A549 (cell line): ENCODE results near the gene ANO9. TPM values are rescaled to one million over a fixed set of nuclear protein-coding genes. Genes with fewer than 3 reads are reported as not detected.
"Not testable (repeated sequence)": the region's sequence is repeated elsewhere in the genome, so short reads cannot be mapped to it uniquely, and the experiment has no call there.

ENCODE experiments used
- ATAC-seq, 2 experiments: fragments of 200-7000 bp in 1 of 2; fragments of >200 bp in 1 of 2; cut with Nextera tagmentation in 1 of 2; cut with Tn5 transposase in 1 of 2; 3 replicates each; pipeline versions ENCODE4 v1.8.0 to v1.9.1; 2018 to 2020; ENCODE audit warnings: mild to moderate bottlenecking in 1 of 2, moderate library complexity in 1 of 2
- CTCF ChIA-PET: fragments of 300-600 bp; sonication (Branson Sonifier 250); formaldehyde crosslinking; extraction: SDS; loops from one replicate; lab custom pipeline; 2021; ENCODE audit warnings: antibody characterized with exemption, inconsistent platforms; lab: Yijun Ruan, JAX
- POLR2A ChIA-PET: fragments of 350-600 bp; formaldehyde crosslinking; extraction: SDS; loops from one replicate; lab custom pipeline; 2021; ENCODE audit warnings: antibody characterized with exemption, inconsistent platforms; lab: Yijun Ruan, JAX
- DNase-seq, 2 experiments: peaks; one replicate each; pipeline versions ENCODE4 v3.0.0 to v3.0.0-alpha.2; 2011 to 2016; ENCODE audit warnings: low read depth in 1 of 2, low spot score in 1 of 2
- FAIRE-seq: peaks from 2 replicates; lab custom pipeline; 2011; peaks lifted over from hg19 to GRCh38; lab: Jason Lieb, UNC
- H3K27ac ChIP-seq, 2 experiments: fragments of >200 bp; sonication (Bioruptor Twin); formaldehyde crosslinking; 3 replicates each; pipeline ENCODE4 v1.5.1; 2016 to 2017
- H3K4me1 ChIP-seq: fragments of >200 bp; sonication (Bioruptor Twin); formaldehyde crosslinking; 3 replicates; pipeline ENCODE4 v1.6.1; 2016
- H3K4me2 ChIP-seq: fragments of >200 bp; sonication (Bioruptor Twin); formaldehyde crosslinking; 3 replicates; pipeline ENCODE4 v1.6.1; 2016
- H3K4me3 ChIP-seq: fragments of >200 bp; sonication (Bioruptor Twin); formaldehyde crosslinking; 3 replicates; pipeline ENCODE4 v1.5.1; 2016
- H3K9me3 ChIP-seq: fragments of >200 bp; sonication (Bioruptor Twin); formaldehyde crosslinking; 3 replicates; pipeline ENCODE4 v1.6.1; 2016
- EHF ChIP-seq: fragments of 250-450 bp; sonication (Bioruptor Pico); IDR thresholded peaks from 2 replicates; pipeline ENCODE4 v1.5.0; 2020; ENCODE audit warnings: mild to moderate bottlenecking
- FOSL2 ChIP-seq, 2 experiments: fragments of 450-650 bp in 1 of 2; fragments of >200 bp in 1 of 2; sonication (Bioruptor Twin) in 1 of 2; formaldehyde crosslinking; IDR thresholded peaks; 2 replicates each; pipeline versions ENCODE4 v1.5.0 to v1.6.1; 2016 to 2020; ENCODE audit warnings: mild to moderate bottlenecking in 1 of 2, moderate library complexity in 1 of 2
- FOXS1 ChIP-seq: fragments of 250-450 bp; sonication (Bioruptor Pico); IDR thresholded peaks from 2 replicates; pipeline ENCODE4 v1.5.0; 2020; ENCODE audit warnings: mild to moderate bottlenecking, moderate library complexity
- GATA3 ChIP-seq: IDR thresholded peaks from 2 replicates; pipeline ENCODE4 v1.6.1; 2012; ENCODE audit warnings: borderline replicate concordance
- HDAC2 ChIP-seq: fragments of 200-600 bp; sonication (generic); IDR thresholded peaks from 2 replicates; pipeline ENCODE4 v1.6.1; 2016
- MAFK ChIP-seq: fragments of 450-650 bp; IDR thresholded peaks from 2 replicates; pipeline ENCODE4 v1.6.1; 2014; ENCODE audit not compliant: partially characterized antibody
- MYC ChIP-seq: IDR thresholded peaks from 2 replicates; pipeline ENCODE4 v1.6.1; 2012; ENCODE audit warnings: mild to moderate bottlenecking, inconsistent platforms, low read length, improper control_type of control experiment, borderline replicate concordance
- NFE2L2 ChIP-seq: fragments of 150-350 bp; conservative IDR thresholded peaks from 2 replicates; pipeline ENCODE4 v1.6.1; 2014; ENCODE audit warnings: low read length
- NR3C1 ChIP-seq: fragments of >200 bp; sonication (Bioruptor Twin); formaldehyde crosslinking; IDR thresholded peaks from 3 replicates; pipeline ENCODE4 v1.6.1; 2017
- POLR2AphosphoS2 ChIP-seq: conservative IDR thresholded peaks from 2 replicates; pipeline ENCODE4 v1.6.1; 2012; ENCODE audit warnings: low read length, improper control_type of control experiment, inconsistent platforms
- RARB ChIP-seq: fragments of 250-450 bp; sonication (Bioruptor Pico); IDR thresholded peaks from 2 replicates; pipeline ENCODE4 v1.8.0; 2021; ENCODE audit warnings: mild to moderate bottlenecking, moderate library complexity
- RNF2 ChIP-seq: fragments of 200-600 bp; sonication (generic); IDR thresholded peaks from 2 replicates; pipeline ENCODE4 v1.6.1; 2016; ENCODE audit warnings: low read depth, mild to moderate bottlenecking, antibody characterized with exemption, moderate library complexity, borderline replicate concordance
- SREBF2 ChIP-seq: fragments of 450-650 bp; IDR thresholded peaks from 2 replicates; pipeline ENCODE4 v1.6.1; 2014; ENCODE audit warnings: mild to moderate bottlenecking, moderate library complexity
- ZFP36 ChIP-seq: fragments of 450-650 bp; IDR thresholded peaks from 2 replicates; pipeline ENCODE4 v1.6.1; 2014; ENCODE audit warnings: borderline replicate concordance; ENCODE audit not compliant: partially characterized antibody
- whole genome bisulfite sequencing: methylation state at CpG from one replicate; pipeline ENCODE4 v1.1.6; 2017; ENCODE audit errors: missing lambda C conversion rate; 5-methylcytosine and 5-hydroxymethylcytosine counted together
- polyA plus RNA-seq, 4 experiments: library from polyadenylated mRNA; depleted of rRNA in 3 of 4; stranded (reverse); fragments of >200 nt; fragmentation: RNase III in 1 of 4; extraction: RNeasy Plus Mini Kit Qiagen cat#74134 plus additional on column Dnase treatment in 1 of 4; gene quantifications; 2 replicates in 3 of 4; 3 replicates in 1 of 4; pipeline ENCODE4 v1.2.3, GENCODE V29; 2011 to 2017
- TF ChIP-seq, protein P1 (sequence below): fragments of 200-600 bp; sonication (generic); IDR thresholded peaks from 2 replicates; pipeline ENCODE4 v1.6.1; 2016; ENCODE audit warnings: antibody characterized with exemption, mild to moderate bottlenecking, moderate library complexity
- TF ChIP-seq, protein P2 (sequence below): IDR thresholded peaks from 2 replicates; pipeline ENCODE4 v1.6.1; 2012
- TF ChIP-seq, protein P3 (sequence below): fragments of >200 bp; sonication (Bioruptor Twin); formaldehyde crosslinking; IDR thresholded peaks from 2 replicates; pipeline ENCODE4 v1.6.1; 2016
- TF ChIP-seq, protein P4 (sequence below): fragments of 150-350 bp; IDR thresholded peaks from 2 replicates; pipeline ENCODE4 v1.6.1; 2014; ENCODE audit warnings: low read depth, mild to moderate bottlenecking, low read length

The ANO9 gene
- polyA plus RNA-seq, 2 of the 4 experiments (the other 2 are of a cell fraction), result 0.50 to 0.66 TPM

DNA sequence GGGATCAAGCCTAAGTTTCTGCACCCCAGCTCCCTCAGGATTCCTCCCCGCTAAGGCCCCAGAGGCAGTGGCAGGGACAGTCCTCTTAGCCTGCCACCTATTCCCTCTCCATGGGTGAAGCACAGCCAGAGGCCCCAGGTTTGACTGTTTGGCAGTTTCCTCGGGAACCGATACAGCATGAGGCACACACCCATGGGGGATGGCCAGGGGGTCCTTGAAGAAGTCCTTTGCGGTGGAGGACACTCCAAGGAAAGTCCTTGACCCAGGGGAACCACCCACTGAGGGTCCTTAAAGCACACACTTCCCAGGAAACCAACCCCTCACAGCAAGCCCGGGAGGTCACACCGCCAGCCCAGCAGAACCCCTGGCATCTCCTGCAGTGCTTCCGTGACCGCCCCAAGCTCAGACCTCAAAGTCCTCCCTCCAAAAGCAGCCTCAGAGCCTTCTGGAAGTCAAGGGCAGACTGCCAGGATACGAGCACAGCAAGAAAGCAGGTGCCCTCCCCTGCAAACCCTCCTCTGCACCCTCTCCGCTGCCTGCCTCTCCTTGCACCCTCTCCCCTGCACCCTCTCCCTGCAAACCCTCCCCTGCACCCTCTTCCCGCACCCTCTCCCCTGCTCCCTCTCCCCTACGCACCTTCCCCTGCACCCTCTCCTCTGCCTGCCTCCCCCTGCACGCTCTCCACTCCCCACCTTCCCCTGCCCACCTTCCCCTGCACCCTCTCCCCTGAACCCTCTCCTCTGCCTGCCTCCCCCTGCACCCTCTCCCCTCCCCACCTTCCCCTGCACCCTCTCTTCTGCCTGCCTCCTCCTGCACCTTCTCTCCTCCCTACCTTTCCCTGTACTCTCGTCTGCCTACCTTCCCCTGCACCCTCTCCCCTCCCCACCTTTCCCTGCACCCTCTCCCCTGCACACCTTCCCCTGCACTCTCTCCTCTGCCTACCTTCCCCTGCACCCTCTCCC lies 28.4 kb downstream of the ANO9 start:
- CTCF ChIA-PET, result interaction anchor here (2.1 kb wide), 1 partner anchor 35 kb away, joined by 8 read pairs; no protein-coding TSS in a partner anchor
- FAIRE-seq, result no peak
- peak; percentile 53 to 66 for ATAC-seq

DNA sequence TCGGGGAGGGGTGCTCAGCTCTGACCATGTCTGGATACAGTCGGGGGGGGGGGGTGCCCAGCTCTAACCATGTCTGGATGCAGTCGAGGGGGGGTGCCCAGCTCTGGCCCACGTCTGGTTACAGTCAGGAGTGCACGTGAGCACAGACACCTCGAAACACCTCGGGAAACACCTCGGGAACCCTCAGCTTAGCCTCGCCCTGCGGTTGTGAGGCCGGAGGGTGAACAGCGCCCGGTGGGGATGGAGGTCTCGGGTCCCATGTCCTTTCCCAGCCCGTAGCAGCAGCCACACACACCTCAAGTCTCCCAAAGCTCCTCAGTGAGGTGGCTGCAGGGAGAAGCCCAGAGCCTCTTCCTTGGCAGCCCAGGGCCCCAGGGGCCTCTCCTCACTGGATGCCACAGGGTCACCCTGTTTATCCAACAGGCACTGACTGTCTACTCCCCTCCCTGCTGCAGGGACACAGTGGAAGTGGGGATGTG lies 29.1 kb downstream of the ANO9 start:
- ChIA-PET POLR2A (interaction anchor here (0.9 kb wide), 1 partner anchor 57 kb away, joined by 3 read pairs; no protein-coding TSS in a partner anchor), CTCF (interaction anchor here (0.7 to 2.1 kb wide), 4 partner anchors 12 to 170 kb away, joined by 3 to 8 read pairs (median 4); no protein-coding TSS in a partner anchor)
- FAIRE-seq, result no peak
- Histone ChIP-seq H3K4me1 (peaks cover 29% of the 10 kb centered on the region), H3K9me3 (no peaks in the 10 kb centered on the region), H3K27ac (no peak overlapping the region), H3K4me2 (no peak overlapping the region), H3K4me3 (no peak overlapping the region)
- peak; percentile 30 to 42 for ATAC-seq
- DNase-seq, result no peak
- TF ChIP-seq MAFK (no peak), EHF (no peak), NFE2L2 (no peak), RARB (CRISPR knock-in tag) (no peak), RNF2 (no peak), POLR2AphosphoS2 (no peak), MYC (no peak), NR3C1 (no peak), HDAC2 (no peak), GATA3 (no peak), ZFP36 (no peak), FOXS1 (CRISPR knock-in tag) (no peak)
- TF ChIP-seq, protein P1, sequence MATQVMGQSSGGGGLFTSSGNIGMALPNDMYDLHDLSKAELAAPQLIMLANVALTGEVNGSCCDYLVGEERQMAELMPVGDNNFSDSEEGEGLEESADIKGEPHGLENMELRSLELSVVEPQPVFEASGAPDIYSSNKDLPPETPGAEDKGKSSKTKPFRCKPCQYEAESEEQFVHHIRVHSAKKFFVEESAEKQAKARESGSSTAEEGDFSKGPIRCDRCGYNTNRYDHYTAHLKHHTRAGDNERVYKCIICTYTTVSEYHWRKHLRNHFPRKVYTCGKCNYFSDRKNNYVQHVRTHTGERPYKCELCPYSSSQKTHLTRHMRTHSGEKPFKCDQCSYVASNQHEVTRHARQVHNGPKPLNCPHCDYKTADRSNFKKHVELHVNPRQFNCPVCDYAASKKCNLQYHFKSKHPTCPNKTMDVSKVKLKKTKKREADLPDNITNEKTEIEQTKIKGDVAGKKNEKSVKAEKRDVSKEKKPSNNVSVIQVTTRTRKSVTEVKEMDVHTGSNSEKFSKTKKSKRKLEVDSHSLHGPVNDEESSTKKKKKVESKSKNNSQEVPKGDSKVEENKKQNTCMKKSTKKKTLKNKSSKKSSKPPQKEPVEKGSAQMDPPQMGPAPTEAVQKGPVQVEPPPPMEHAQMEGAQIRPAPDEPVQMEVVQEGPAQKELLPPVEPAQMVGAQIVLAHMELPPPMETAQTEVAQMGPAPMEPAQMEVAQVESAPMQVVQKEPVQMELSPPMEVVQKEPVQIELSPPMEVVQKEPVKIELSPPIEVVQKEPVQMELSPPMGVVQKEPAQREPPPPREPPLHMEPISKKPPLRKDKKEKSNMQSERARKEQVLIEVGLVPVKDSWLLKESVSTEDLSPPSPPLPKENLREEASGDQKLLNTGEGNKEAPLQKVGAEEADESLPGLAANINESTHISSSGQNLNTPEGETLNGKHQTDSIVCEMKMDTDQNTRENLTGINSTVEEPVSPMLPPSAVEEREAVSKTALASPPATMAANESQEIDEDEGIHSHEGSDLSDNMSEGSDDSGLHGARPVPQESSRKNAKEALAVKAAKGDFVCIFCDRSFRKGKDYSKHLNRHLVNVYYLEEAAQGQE, result no peak
- TF ChIP-seq, protein P2, sequence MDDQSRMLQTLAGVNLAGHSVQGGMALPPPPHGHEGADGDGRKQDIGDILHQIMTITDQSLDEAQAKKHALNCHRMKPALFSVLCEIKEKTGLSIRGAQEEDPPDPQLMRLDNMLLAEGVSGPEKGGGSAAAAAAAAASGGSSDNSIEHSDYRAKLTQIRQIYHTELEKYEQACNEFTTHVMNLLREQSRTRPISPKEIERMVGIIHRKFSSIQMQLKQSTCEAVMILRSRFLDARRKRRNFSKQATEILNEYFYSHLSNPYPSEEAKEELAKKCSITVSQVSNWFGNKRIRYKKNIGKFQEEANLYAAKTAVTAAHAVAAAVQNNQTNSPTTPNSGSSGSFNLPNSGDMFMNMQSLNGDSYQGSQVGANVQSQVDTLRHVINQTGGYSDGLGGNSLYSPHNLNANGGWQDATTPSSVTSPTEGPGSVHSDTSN, result no peak
- TF ChIP-seq, protein P3, sequence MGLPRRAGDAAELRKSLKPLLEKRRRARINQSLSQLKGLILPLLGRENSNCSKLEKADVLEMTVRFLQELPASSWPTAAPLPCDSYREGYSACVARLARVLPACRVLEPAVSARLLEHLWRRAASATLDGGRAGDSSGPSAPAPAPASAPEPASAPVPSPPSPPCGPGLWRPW, result no peak
- TF ChIP-seq, protein P4, sequence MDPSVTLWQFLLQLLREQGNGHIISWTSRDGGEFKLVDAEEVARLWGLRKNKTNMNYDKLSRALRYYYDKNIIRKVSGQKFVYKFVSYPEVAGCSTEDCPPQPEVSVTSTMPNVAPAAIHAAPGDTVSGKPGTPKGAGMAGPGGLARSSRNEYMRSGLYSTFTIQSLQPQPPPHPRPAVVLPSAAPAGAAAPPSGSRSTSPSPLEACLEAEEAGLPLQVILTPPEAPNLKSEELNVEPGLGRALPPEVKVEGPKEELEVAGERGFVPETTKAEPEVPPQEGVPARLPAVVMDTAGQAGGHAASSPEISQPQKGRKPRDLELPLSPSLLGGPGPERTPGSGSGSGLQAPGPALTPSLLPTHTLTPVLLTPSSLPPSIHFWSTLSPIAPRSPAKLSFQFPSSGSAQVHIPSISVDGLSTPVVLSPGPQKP, result no peak
- 79% methylated on average over 12 of the region's 15 CpGs for WGBS

More for the DNA sequence above, 28.4 kb downstream of the ANO9 start:
- TF ChIP-seq FOSL2 (IDR thresholded peaks at IDR 0.05) (no peak), FOSL2 (CRISPR knock-in tag; IDR thresholded peaks at IDR 0.05) (no peak), SREBF2 (no peak), MYC (no peak)
- no peak overlapping the region for H3K4me3 ChIP-seq
- H3K4me2 ChIP-seq, result no peak overlapping the region
- POLR2A ChIA-PET, result interaction anchor here (0.9 kb wide), 1 partner anchor 56 kb away, joined by 3 read pairs; no protein-coding TSS in a partner anchor
- WGBS, result 43% methylated on average over 11 of the region's 14 CpGs
- peaks cover 29% of the 10 kb centered on the region for H3K4me1 ChIP-seq
- H3K27ac ChIP-seq, result no peak overlapping the region
- no peaks in the 10 kb centered on the region for H3K9me3 ChIP-seq
- DNase-seq, result peak in 1 of 2 experiments; percentile 54

DNA sequence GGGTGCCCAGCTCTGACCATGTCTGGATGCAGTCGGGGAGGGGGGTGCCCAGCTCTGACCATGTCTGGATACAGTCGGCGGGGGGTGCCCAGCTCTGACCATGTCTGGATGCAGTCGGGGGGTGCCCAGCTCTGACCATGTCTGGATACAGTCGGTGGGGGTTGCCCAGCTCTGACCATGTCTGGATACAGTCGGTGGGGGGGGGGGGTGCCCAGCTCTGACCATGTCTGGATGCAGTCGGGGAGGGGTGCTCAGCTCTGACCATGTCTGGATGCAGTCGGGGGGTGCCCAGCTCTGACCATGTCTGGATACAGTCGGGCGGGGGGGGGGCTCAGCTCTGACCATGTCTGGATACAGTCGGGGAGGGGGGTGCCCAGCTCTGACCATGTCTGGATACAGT lies 30.3 kb downstream of the ANO9 start:
- FAIRE-seq, ATAC-seq, H3K4me2 ChIP-seq, DNase-seq, H3K9me3 ChIP-seq, H3K4me3 ChIP-seq, H3K27ac ChIP-seq: not testable (repeated sequence)
- H3K4me1 ChIP-seq, result peaks cover 28% of the 10 kb centered on the region
- ChIA-PET CTCF (interaction anchor here (0.9 to 9.0 kb wide), 3 partner anchors 15 to 107 kb away, joined by 3 to 112 read pairs (median 3); partner anchors contain the start of gene PTDSS2), POLR2A (interaction anchor here (0.5 to 0.7 kb wide), 2 partner anchors 36 to 181 kb away, joined by 3 to 10 read pairs; no protein-coding TSS in a partner anchor)
- no CpG with 5 or more reads among the region's 11 CpGs for WGBS

DNA sequence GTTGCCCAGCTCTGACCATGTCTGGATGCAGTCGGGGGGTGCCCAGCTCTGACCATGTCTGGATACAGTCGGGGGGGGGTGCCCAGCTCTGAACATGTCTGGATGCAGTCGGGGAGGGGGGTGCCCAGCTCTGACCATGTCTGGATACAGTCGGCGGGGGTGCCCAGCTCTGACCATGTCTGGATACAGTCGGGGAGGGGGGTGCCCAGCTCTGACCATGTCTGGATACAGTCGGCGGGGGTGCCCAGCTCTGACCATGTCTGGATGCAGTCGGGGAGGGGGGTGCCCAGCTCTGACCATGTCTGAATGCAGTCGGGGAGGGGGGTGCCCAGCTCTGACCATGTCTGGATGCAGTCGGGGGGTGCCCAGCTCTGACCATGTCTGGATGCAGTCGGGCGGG lies 31.1 kb downstream of the ANO9 start:
- POLR2A ChIA-PET, result interaction anchor here (0.7 kb wide), 1 partner anchor 37 kb away, joined by 10 read pairs; no protein-coding TSS in a partner anchor

More for the DNA sequence above, 31.1 kb downstream of the ANO9 start:
- H3K27ac ChIP-seq, DNase-seq, H3K4me2 ChIP-seq, ATAC-seq, FAIRE-seq, H3K4me3 ChIP-seq, H3K9me3 ChIP-seq: not testable (repeated sequence)
- no CpG with 5 or more reads among the region's 13 CpGs for WGBS
- CTCF ChIA-PET, result interaction anchor here (1.1 to 9.0 kb wide), 2 partner anchors 26 to 40 kb away, joined by 3 to 112 read pairs; partner anchors contain the start of gene PTDSS2
- peaks cover 36% of the 10 kb centered on the region for H3K4me1 ChIP-seq
